ENCODE data around the gene C10orf71.

GRCh38 chr10:49356944-49357343, 58.0 kb downstream of the C10orf71 start:
- TF ChIP-seq ATF2 (tag by site-specific recombination; IDR thresholded peaks at IDR 0.05; ENCODE audit: low read depth) (no peak), HOXD13 (CRISPR knock-in tag; IDR thresholded peaks at IDR 0.05; ENCODE audit: borderline replicate concordance) (no peak), KLF10 (tag by site-specific recombination; IDR thresholded peaks at IDR 0.05) (no peak), ZNF280D (tag by site-specific recombination; IDR thresholded peaks at IDR 0.05) (no peak), MEIS1 (CRISPR knock-in tag; IDR thresholded peaks at IDR 0.05; ENCODE audit: borderline replicate concordance) (no peak), WT1 (tag by site-specific recombination; IDR thresholded peaks at IDR 0.05) (no peak), CTCF (tag by site-specific recombination; IDR thresholded peaks at IDR 0.05) (no peak), ZNF747 (tag by site-specific recombination; IDR thresholded peaks at IDR 0.05) (no peak), ZBTB49 (tag by site-specific recombination; IDR thresholded peaks at IDR 0.05; ENCODE audit: low read depth) (no peak), REST (tag by site-specific recombination; IDR thresholded peaks at IDR 0.05) (no peak), ZNF133 (tag by site-specific recombination; IDR thresholded peaks at IDR 0.05) (no peak), ZNF645 (tag by site-specific recombination; IDR thresholded peaks at IDR 0.05) (no peak), ZNF174 (tag by site-specific recombination; IDR thresholded peaks at IDR 0.05) (no peak), ZNF140 (tag by site-specific recombination; IDR thresholded peaks at IDR 0.05) (no peak)
